H1 (cell line): Measurements from ENCODE around the gene AFTPH. TPM values are rescaled to one million over a fixed set of nuclear protein-coding genes. Genes with fewer than 3 reads are reported as not detected.

Source experiments
- CTCF ChIA-PET: fragments of 300-600 bp; sonication (Branson Sonifier 250); formaldehyde crosslinking; loops from one replicate; lab custom pipeline; 2021; ENCODE audit not compliant: partially characterized antibody; lab: Charles Lee
- POLR2A ChIA-PET: fragments of 300-600 bp; sonication (Branson Sonifier 250); formaldehyde crosslinking; loops from one replicate; lab custom pipeline; 2021; ENCODE audit warnings: inconsistent platforms; ENCODE audit not compliant: partially characterized antibody; lab: Charles Lee
- DNase-seq, 2 experiments: peaks; one replicate each; pipeline versions ENCODE4 v3.0.0 to v3.0.0-alpha.2; 2010 to 2022; ENCODE audit warnings: low spot score in 2 of 2, low read depth in 1 of 2, mixed read lengths in 1 of 2
- FAIRE-seq: peaks from 2 replicates; lab custom pipeline; 2011; peaks lifted over from hg19 to GRCh38; lab: Jason Lieb, UNC
- H2AFZ ChIP-seq: 2 replicates; pipeline ENCODE4 v1.8.1; 2012; ENCODE audit warnings: low read length, inconsistent platforms
- H2AK5ac ChIP-seq: 2 replicates; pipeline ENCODE4 v1.6.1; 2013; ENCODE audit warnings: low read depth, low read length
- H2BK120ac ChIP-seq: replicated peaks from 2 replicates; pipeline ENCODE3; 2013; ENCODE audit warnings: low read depth, low read length, inconsistent platforms
- H2BK12ac ChIP-seq: 2 replicates; pipeline ENCODE4 v1.6.1; 2013; ENCODE audit warnings: low read depth, low read length
- H2BK15ac ChIP-seq: 2 replicates; pipeline ENCODE4 v1.6.1; 2013; ENCODE audit warnings: low read length
- H2BK20ac ChIP-seq: 2 replicates; pipeline ENCODE4 v1.6.1; 2013; ENCODE audit warnings: low read length
- H2BK5ac ChIP-seq: 2 replicates; pipeline ENCODE4 v1.6.1; 2013; ENCODE audit warnings: low read depth, low read length
- H3K14ac ChIP-seq: 2 replicates; pipeline ENCODE4 v1.6.1; 2013; ENCODE audit warnings: inconsistent platforms; ENCODE audit not compliant: insufficient read length
- H3K18ac ChIP-seq: 2 replicates; pipeline ENCODE4 v1.6.1; 2013; ENCODE audit warnings: low read length; ENCODE audit errors: extremely low read depth
- H3K23ac ChIP-seq: 2 replicates; pipeline ENCODE4 v1.6.1; 2013; ENCODE audit warnings: inconsistent platforms; ENCODE audit not compliant: insufficient read length
- H3K23me2 ChIP-seq: 2 replicates; pipeline ENCODE4 v1.6.1; 2013; ENCODE audit warnings: low read depth, low read length
- H3K27ac ChIP-seq: 2 replicates; pipeline ENCODE4 v1.6.1; 2011; ENCODE audit warnings: low read depth, low read length, inconsistent platforms
- H3K27me3 ChIP-seq, 4 experiments: replicated peaks in 1 of 4; 1 replicate in 1 of 4; 2 replicates in 3 of 4; pipeline versions ENCODE4 v1.6.1 to v1.8.1; 2011 to 2013; ENCODE audit warnings: low read length in 3 of 4, mild to moderate bottlenecking in 3 of 4, inconsistent platforms in 2 of 4, mixed read lengths in 2 of 4, moderate library complexity in 1 of 4; ENCODE audit not compliant: control insufficient read depth in 3 of 4, insufficient read depth in 3 of 4; ENCODE audit errors: extremely low read depth in 1 of 4
- H3K36me3 ChIP-seq, 4 experiments: 2 replicates each; pipeline versions ENCODE4 v1.6.1 to v1.8.1; 2011 to 2013; ENCODE audit warnings: mild to moderate bottlenecking in 4 of 4, low read length in 3 of 4, moderate library complexity in 2 of 4, control low read depth in 1 of 4, inconsistent platforms in 1 of 4; ENCODE audit not compliant: insufficient read depth in 4 of 4, control insufficient read depth in 2 of 4
- H3K4ac ChIP-seq: replicated peaks from 2 replicates; pipeline ENCODE3; 2013; ENCODE audit warnings: low read length, low read depth, mixed read lengths, inconsistent platforms; ENCODE audit not compliant: insufficient read length
- H3K4me1 ChIP-seq, 4 experiments: replicated peaks in 1 of 4; 1 replicate in 1 of 4; 2 replicates in 3 of 4; pipeline versions ENCODE4 v1.6.1 to v1.8.1; 2011 to 2013; ENCODE audit warnings: low read length in 3 of 4, inconsistent platforms in 2 of 4, mixed read lengths in 1 of 4; ENCODE audit not compliant: insufficient read depth in 4 of 4, control insufficient read depth in 3 of 4
- H3K4me2 ChIP-seq, 2 experiments: 2 replicates each; pipeline versions ENCODE4 v1.6.1 to v1.8.1; 2011 to 2013; ENCODE audit warnings: low read depth in 2 of 2, low read length in 2 of 2, control low read depth in 1 of 2, inconsistent platforms in 1 of 2, mild to moderate bottlenecking in 1 of 2; ENCODE audit not compliant: insufficient read depth in 1 of 2
- H3K4me3 ChIP-seq, 4 experiments: fragments of 200-600, 300-600 bp in 1 of 4; sonication (generic), shearing (Covaris generic), sonication (Bioruptor Twin) in 1 of 4; 2 replicates each; pipeline versions ENCODE4 v1.5.1 to v1.8.1; 2011 to 2016; ENCODE audit warnings: low read length in 4 of 4, low read depth in 3 of 4, control low read depth in 2 of 4, inconsistent platforms in 2 of 4, mild to moderate bottlenecking in 2 of 4, mixed read lengths in 1 of 4, moderate library complexity in 1 of 4; ENCODE audit not compliant: insufficient read depth in 2 of 4; ENCODE audit errors: extremely low read depth in 1 of 4
- H3K56ac ChIP-seq: replicated peaks from 2 replicates; pipeline ENCODE3; 2013; ENCODE audit warnings: low read depth, mild to moderate bottlenecking, mixed read lengths, low read length, inconsistent platforms; ENCODE audit not compliant: insufficient read length
- H3K79me1 ChIP-seq: 2 replicates; pipeline ENCODE4 v1.6.1; 2013; ENCODE audit warnings: low read depth, low read length, control low read depth
- H3K79me2 ChIP-seq, 2 experiments: 2 replicates each; pipeline versions ENCODE4 v1.6.1 to v1.8.1; 2012 to 2013; ENCODE audit warnings: low read length in 2 of 2, mild to moderate bottlenecking in 2 of 2, inconsistent platforms in 1 of 2; ENCODE audit not compliant: insufficient read depth in 2 of 2, control insufficient read depth in 1 of 2
- H3K9ac ChIP-seq, 4 experiments: replicated peaks in 1 of 4; 1 replicate in 1 of 4; 2 replicates in 3 of 4; pipeline versions ENCODE4 v1.6.1 to v1.8.1; 2011 to 2013; ENCODE audit warnings: low read depth in 3 of 4, low read length in 3 of 4, control low read depth in 2 of 4, mild to moderate bottlenecking in 2 of 4, moderate library complexity in 2 of 4, inconsistent platforms in 1 of 4; ENCODE audit errors: extremely low read depth in 1 of 4
- H3K9me3 ChIP-seq, 2 experiments: 2 replicates each; pipeline versions ENCODE4 v1.6.1 to v1.8.1; 2012 to 2013; ENCODE audit warnings: mild to moderate bottlenecking in 2 of 2, moderate library complexity in 2 of 2, control low read depth in 1 of 2, inconsistent platforms in 1 of 2, low read depth in 1 of 2, low read length in 1 of 2, mixed read lengths in 1 of 2; ENCODE audit not compliant: insufficient read depth in 2 of 2
- H4K20me1 ChIP-seq, 2 experiments: replicated peaks in 1 of 2; 2 replicates each; pipeline versions ENCODE3 to v1.8.1; 2011 to 2013; ENCODE audit warnings: inconsistent platforms in 2 of 2, low read length in 2 of 2, mild to moderate bottlenecking in 1 of 2; ENCODE audit not compliant: insufficient read depth in 2 of 2, control insufficient read depth in 1 of 2
- H4K5ac ChIP-seq: 2 replicates; pipeline ENCODE4 v1.6.1; 2013; ENCODE audit warnings: low read length, low read depth, mixed read lengths, inconsistent platforms; ENCODE audit not compliant: insufficient read length
- H4K8ac ChIP-seq: 2 replicates; pipeline ENCODE4 v1.8.0; 2013; ENCODE audit warnings: mild to moderate bottlenecking, moderate library complexity, low read length, inconsistent platforms; ENCODE audit not compliant: insufficient read depth; ENCODE audit errors: extremely low read depth
- H4K91ac ChIP-seq: replicated peaks from 2 replicates; pipeline ENCODE3; 2013; ENCODE audit warnings: low read length, mixed read lengths, inconsistent platforms; ENCODE audit not compliant: insufficient read length
- KDM1A ChIP-seq: fragments of 200-600, 300-600 bp; sonication (generic); IDR thresholded peaks from 2 replicates; pipeline ENCODE4 v1.7.1; 2016; ENCODE audit warnings: mild to moderate bottlenecking, low read length, borderline replicate concordance
- SAP30 ChIP-seq: fragments of 300-600 bp; sonication (generic); IDR thresholded peaks from 2 replicates; pipeline ENCODE4 v1.7.1; 2012; ENCODE audit warnings: low read length, moderate library complexity, mild to moderate bottlenecking, inconsistent platforms; ENCODE audit not compliant: insufficient read depth, insufficient replicate concordance
- polyA plus RNA-seq, 7 experiments: library from polyadenylated mRNA; depleted of rRNA in 3 of 7; stranded (reverse) in 5 of 7; unstranded in 2 of 7; fragments of >200 nt in 5 of 7; fragments of 200-250 nt in 2 of 7; gene quantifications; 1 replicate in 5 of 7; 2 replicates in 1 of 7; 4 replicates in 1 of 7; pipeline versions ENCODE4 v1.2.1 to v1.2.3, GENCODE V29; 2011 to 2013; ENCODE audit warnings: missing spikeins in 2 of 7, mixed read lengths in 2 of 7
- total RNA-seq: library from RNA; stranded (reverse); fragmentation: NEBNext Ultra II Directional; extraction: Animal tissue kit (Norgen Biotek cat#: 25700); gene quantifications from 2 replicates; pipeline ENCODE4 v1.2.1, GENCODE V29; 2021

The AFTPH gene
- total and polyA plus RNA-seq, 2 of the 8 experiments (the other 6 are each of a cell fraction or from before 2014, with no cell fraction given) = 7.3 to 15.0 TPM

GRCh38 chr2:64532030-64532429, 7.9 kb downstream of the AFTPH start:
- peaks cover 0 to 58% of the 10 kb centered on the region in 2 experiments; a peak in 2 of 4 replicates for H3K79me2 ChIP-seq
- H3K56ac ChIP-seq = no peak overlapping the region
- no peak overlapping the region for H3K18ac ChIP-seq
- FAIRE-seq (no peak), DNase-seq (no peak)
- no peak overlapping the region for H4K91ac ChIP-seq
- no peak overlapping the region for H3K4ac ChIP-seq
- no peak overlapping the region for H3K4me3 ChIP-seq
- ChIA-PET CTCF (interaction anchor here (1.5 kb wide), 1 partner anchor 201 kb away, joined by 5 read pairs; no protein-coding TSS in a partner anchor), POLR2A (no interaction called here)
- no peaks in the 10 kb centered on the region for H4K20me1 ChIP-seq
- no peak overlapping the region for H3K23ac ChIP-seq
- H3K9me3 ChIP-seq = no peaks in the 10 kb centered on the region
- H2BK12ac ChIP-seq = no peak overlapping the region
- H3K36me3 ChIP-seq = no peaks in the 10 kb centered on the region
- no peaks in the 10 kb centered on the region for H3K23me2 ChIP-seq
- no peak overlapping the region for H2BK20ac ChIP-seq
- H3K27me3 ChIP-seq = no peaks in the 10 kb centered on the region
- H2BK5ac ChIP-seq = no peak overlapping the region
- H3K4me2 ChIP-seq = no peak overlapping the region
- H4K8ac ChIP-seq = no peak overlapping the region
- no peak overlapping the region for H2BK15ac ChIP-seq
- H3K4me1 ChIP-seq = no peaks in the 10 kb centered on the region
- no peak overlapping the region for H3K27ac ChIP-seq
- H2AFZ ChIP-seq = no peak overlapping the region
- H3K9ac ChIP-seq = no peak overlapping the region
- H3K79me1 ChIP-seq = no peaks in the 10 kb centered on the region; the same call in 1 of the 2 replicates
- H2BK120ac ChIP-seq = no peak overlapping the region
- H2AK5ac ChIP-seq = no peak overlapping the region
- no peak overlapping the region for H3K14ac ChIP-seq
- no peak overlapping the region for H4K5ac ChIP-seq
- TF ChIP-seq KDM1A = peak; percentile 81; the same call in 1 of the 2 replicates
- TF ChIP-seq SAP30 = no peak
